Smooth muscle cell (in vitro differentiated cells): Measurements from ENCODE around the gene F8A1. TPM values are rescaled to one million over a fixed set of nuclear protein-coding genes. Genes with fewer than 3 reads are reported as not detected.
"Not testable (repeated sequence)": the region's sequence is repeated elsewhere in the genome, so short reads cannot be mapped to it uniquely, and the experiment has no call there.

Experiments used
- DNase-seq: peaks from one replicate; lab custom pipeline; 2025; ENCODE audit not compliant: unreplicated experiment; lab: John Stamatoyannopoulos, UW
- H2AFZ ChIP-seq: fragments of 200-600 bp; sonication (generic); 2 replicates; pipeline ENCODE4 v1.6.0; 2016; ENCODE audit warnings: antibody characterized with exemption, low read depth, mild to moderate bottlenecking
- H3F3A ChIP-seq: fragments of 200-600 bp; sonication (generic); 2 replicates; pipeline ENCODE4 v1.6.0; 2017; ENCODE audit warnings: antibody characterized with exemption, low read depth
- H3K27ac ChIP-seq: fragments of 200-600 bp; sonication (generic); 2 replicates; pipeline ENCODE4 v1.5.1; 2016; ENCODE audit warnings: low read depth, mild to moderate bottlenecking
- H3K27me3 ChIP-seq: fragments of 200-600 bp; sonication (generic); 2 replicates; pipeline ENCODE4 v1.6.1; 2016; ENCODE audit warnings: low read depth, mild to moderate bottlenecking
- H3K36me3 ChIP-seq: fragments of 200-600 bp; sonication (generic); 2 replicates; pipeline ENCODE4 v1.5.1; 2016; ENCODE audit warnings: low read depth
- H3K4me1 ChIP-seq: fragments of 200-600 bp; sonication (generic); 2 replicates; pipeline ENCODE4 v1.5.1; 2016; ENCODE audit warnings: low read depth
- H3K4me2 ChIP-seq: fragments of 200-600 bp; sonication (generic); 2 replicates; pipeline ENCODE4 v1.6.0; 2016; ENCODE audit warnings: mild to moderate bottlenecking
- H3K4me3 ChIP-seq: fragments of 200-600 bp; sonication (generic); 2 replicates; pipeline ENCODE4 v1.5.1; 2016; ENCODE audit warnings: mild to moderate bottlenecking
- H3K79me2 ChIP-seq: fragments of 200-600 bp; sonication (generic); 2 replicates; pipeline ENCODE4 v1.6.0; 2016; ENCODE audit warnings: low read depth, mild to moderate bottlenecking
- H3K9ac ChIP-seq: fragments of 200-600 bp; sonication (generic); 2 replicates; pipeline ENCODE4 v1.6.0; 2016; ENCODE audit warnings: low read depth
- H3K9me3 ChIP-seq: fragments of 200-600 bp; sonication (generic); replicated peaks from 2 replicates; pipeline ENCODE4 v1.5.1; 2016; ENCODE audit warnings: low read depth
- H4K20me1 ChIP-seq: fragments of 200-600 bp; sonication (generic); 2 replicates; pipeline ENCODE4 v1.6.0; 2016; ENCODE audit warnings: low read depth
- WGBS: methylation state at CpG from one replicate; pipeline ENCODE4 v1.1.7; 2016; ENCODE audit warnings: low lambda C conversion rate; 5-methylcytosine and 5-hydroxymethylcytosine counted together
- polyA plus RNA-seq: library from polyadenylated mRNA; unstranded; fragments of >200 nt; fragmentation: Nextera tagmentation; extraction: Ambion mirVana; gene quantifications from 2 replicates; pipeline ENCODE4 v1.2.1, GENCODE V29; 2016
- total RNA-seq: library from RNA; depleted of rRNA; stranded (reverse); fragments of >200 nt; gene quantifications from 2 replicates; pipeline ENCODE4 v1.2.3, GENCODE V29; 2014
- TF ChIP-seq, protein P1 (sequence below): fragments of 200-600 bp; sonication (generic); IDR thresholded peaks from 2 replicates; pipeline ENCODE4 v1.5.1; 2017; ENCODE audit warnings: borderline replicate concordance, mild to moderate bottlenecking, antibody characterized with exemption; ENCODE audit not compliant: insufficient read depth, poor library complexity, severe bottlenecking

Gene F8A1
- total and polyA plus RNA-seq, 2 experiments from 2014 or later, result 7.5 to 38.2 TPM

DNA sequence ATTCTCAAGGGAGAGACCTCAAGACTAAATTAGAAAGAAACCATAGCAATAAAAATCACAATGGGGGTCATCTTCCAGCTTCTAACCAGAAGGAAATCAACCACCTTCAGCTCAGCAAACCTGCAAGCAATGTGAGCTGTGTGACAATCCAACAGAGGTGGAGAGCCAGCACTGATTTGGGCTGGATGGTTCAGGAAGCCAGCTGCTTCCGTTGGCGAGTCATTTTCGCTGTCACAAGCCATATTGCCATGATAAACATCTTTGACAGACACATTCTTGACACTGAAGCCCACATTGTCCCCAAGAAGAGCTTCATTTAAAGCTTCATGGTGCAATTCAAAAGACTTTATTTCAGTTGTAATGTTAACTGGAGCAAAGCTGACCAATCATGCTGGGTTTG is 22.7 kb downstream of the F8A1 start:
- no peak overlapping the region for H3K9ac ChIP-seq
- H3K4me2 ChIP-seq, result no peak overlapping the region
- no peaks in the 10 kb centered on the region for H4K20me1 ChIP-seq
- 79% methylated on average over 3 of the region's 3 CpGs for WGBS
- TF ChIP-seq, protein P1, sequence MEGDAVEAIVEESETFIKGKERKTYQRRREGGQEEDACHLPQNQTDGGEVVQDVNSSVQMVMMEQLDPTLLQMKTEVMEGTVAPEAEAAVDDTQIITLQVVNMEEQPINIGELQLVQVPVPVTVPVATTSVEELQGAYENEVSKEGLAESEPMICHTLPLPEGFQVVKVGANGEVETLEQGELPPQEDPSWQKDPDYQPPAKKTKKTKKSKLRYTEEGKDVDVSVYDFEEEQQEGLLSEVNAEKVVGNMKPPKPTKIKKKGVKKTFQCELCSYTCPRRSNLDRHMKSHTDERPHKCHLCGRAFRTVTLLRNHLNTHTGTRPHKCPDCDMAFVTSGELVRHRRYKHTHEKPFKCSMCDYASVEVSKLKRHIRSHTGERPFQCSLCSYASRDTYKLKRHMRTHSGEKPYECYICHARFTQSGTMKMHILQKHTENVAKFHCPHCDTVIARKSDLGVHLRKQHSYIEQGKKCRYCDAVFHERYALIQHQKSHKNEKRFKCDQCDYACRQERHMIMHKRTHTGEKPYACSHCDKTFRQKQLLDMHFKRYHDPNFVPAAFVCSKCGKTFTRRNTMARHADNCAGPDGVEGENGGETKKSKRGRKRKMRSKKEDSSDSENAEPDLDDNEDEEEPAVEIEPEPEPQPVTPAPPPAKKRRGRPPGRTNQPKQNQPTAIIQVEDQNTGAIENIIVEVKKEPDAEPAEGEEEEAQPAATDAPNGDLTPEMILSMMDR, result no peak
- no peaks in the 10 kb centered on the region for H3K79me2 ChIP-seq
- H3K4me1 ChIP-seq, result no peaks in the 10 kb centered on the region
- H3K36me3 ChIP-seq, result no peaks in the 10 kb centered on the region
- H2AFZ ChIP-seq, result no peak overlapping the region
- no peak for DNase-seq
- no peak overlapping the region for H3K27ac ChIP-seq
- no peaks in the 10 kb centered on the region for H3F3A ChIP-seq
- no peak overlapping the region for H3K4me3 ChIP-seq
- no peaks in the 10 kb centered on the region for H3K9me3 ChIP-seq
- no peaks in the 10 kb centered on the region for H3K27me3 ChIP-seq

DNA sequence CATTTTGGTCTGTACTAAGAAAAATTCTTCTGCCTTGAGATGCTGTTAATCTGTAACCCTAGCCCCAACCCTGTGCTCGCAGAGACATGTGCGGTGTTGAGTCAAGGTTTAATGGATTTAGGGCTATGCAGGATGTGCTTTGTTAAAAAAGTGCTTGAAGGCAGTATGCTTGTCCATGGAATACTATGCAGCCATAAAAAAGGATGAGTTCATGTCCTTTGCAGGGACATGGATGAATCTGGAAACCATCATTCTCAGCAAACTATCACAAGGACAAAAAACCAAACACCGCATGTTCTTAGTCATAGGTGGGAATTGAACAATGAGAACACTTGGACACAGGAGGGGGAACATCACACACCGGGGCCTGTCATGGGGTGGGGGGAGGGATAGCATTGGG is 23.9 kb downstream of the F8A1 start:
- H3K27me3 ChIP-seq, H2AFZ ChIP-seq, H3K9ac ChIP-seq, H3K79me2 ChIP-seq, H3K4me2 ChIP-seq, H3K4me1 ChIP-seq, H3F3A ChIP-seq, H4K20me1 ChIP-seq, H3K9me3 ChIP-seq, H3K36me3 ChIP-seq, H3K4me3 ChIP-seq, H3K27ac ChIP-seq, DNase-seq: not testable (repeated sequence)
- 92% methylated on average over 4 of the region's 4 CpGs for WGBS

DNA sequence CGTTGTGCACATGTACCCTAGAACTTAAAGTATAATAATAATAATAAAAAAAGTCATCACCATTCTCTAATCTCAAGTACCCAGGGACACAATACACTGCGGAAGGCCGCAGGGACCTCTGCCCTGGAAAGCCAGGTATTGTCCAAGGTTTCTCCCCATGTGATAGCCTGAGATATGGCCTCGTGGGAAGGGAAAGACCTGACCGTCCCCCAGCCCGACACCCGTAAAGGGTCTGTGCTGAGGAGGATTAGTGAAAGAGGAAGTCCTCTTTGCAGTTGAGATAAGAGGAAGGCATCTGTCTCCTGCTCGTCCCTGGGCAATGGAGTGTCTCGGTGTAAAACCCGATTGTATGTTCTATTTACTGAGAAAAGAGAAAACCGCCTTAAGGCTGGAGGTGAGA is 24.4 kb downstream of the F8A1 start:
- WGBS, result 82% methylated on average over 11 of the region's 11 CpGs
- not testable (repeated sequence) for H4K20me1 ChIP-seq, DNase-seq, H3F3A ChIP-seq, H3K27ac ChIP-seq, H3K27me3 ChIP-seq, H3K9ac ChIP-seq, H3K9me3 ChIP-seq, H3K4me2 ChIP-seq, H3K79me2 ChIP-seq, H2AFZ ChIP-seq, H3K4me3 ChIP-seq, H3K36me3 ChIP-seq, H3K4me1 ChIP-seq

DNA sequence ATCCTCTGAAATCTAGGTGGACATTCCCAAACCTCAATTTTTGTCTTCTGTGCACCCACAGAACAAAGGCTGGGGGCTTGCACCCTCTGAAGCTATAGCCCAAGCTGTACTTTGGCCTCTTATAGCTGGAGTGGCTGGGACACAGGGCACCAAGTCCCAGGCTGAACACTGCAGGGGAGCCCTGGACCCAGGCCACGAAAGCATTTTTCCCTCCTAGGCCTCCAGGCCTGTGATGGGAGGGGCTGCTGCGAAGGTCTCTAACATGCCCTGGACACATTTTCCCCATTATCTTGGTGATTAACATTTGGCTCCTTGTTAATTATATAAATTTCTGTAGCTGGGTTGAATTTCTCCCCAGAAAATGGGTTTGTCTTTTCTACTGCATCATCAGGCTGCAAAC is 27.9 kb downstream of the F8A1 start:
- TF ChIP-seq, protein P1, result no peak
- no peak overlapping the region for H3K4me3 ChIP-seq
- H4K20me1 ChIP-seq, result no peaks in the 10 kb centered on the region
- 61% methylated on average over 2 of the region's 2 CpGs for WGBS
- no peak for DNase-seq
- no peaks in the 10 kb centered on the region for H3K27me3 ChIP-seq
- no peaks in the 10 kb centered on the region for H3K4me1 ChIP-seq
- no peaks in the 10 kb centered on the region for H3K79me2 ChIP-seq
- H3K9ac ChIP-seq, result no peak overlapping the region
- no peak overlapping the region for H2AFZ ChIP-seq
- no peaks in the 10 kb centered on the region for H3K9me3 ChIP-seq
- no peak overlapping the region for H3K4me2 ChIP-seq
- no peak overlapping the region for H3K27ac ChIP-seq
- no peaks in the 10 kb centered on the region for H3F3A ChIP-seq
- no peaks in the 10 kb centered on the region for H3K36me3 ChIP-seq

DNA sequence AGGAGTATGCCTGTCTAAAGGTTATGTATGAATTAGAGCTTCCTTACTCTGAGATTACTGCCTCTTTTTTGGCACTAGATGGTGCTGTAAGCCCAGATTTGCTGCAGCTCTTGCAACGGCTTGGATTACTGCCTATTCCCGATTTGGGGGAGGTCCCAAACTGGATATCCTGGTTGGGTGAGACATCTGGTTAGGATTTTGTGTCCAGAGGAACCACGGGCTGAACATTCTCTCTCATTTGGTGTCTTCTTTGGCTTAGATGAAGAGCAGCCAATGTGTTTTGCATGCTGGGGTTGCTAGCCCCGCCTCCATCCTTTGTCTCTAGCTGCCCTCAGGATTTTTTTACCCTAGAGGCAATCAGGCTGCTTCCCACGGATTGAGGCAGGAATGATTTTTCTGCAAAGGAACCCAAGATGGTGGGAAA is 31.9 kb downstream of the F8A1 start:
- H3K27me3 ChIP-seq, result no peaks in the 10 kb centered on the region
- no peaks in the 10 kb centered on the region for H3K79me2 ChIP-seq
- peak overlapping the region; percentile 66 for H3K4me2 ChIP-seq
- H4K20me1 ChIP-seq, result no peaks in the 10 kb centered on the region
- H3K9me3 ChIP-seq, result no peaks in the 10 kb centered on the region
- WGBS, result 24% methylated on average over 5 of the region's 5 CpGs
- H3K36me3 ChIP-seq, result no peaks in the 10 kb centered on the region
- peak overlapping the region; percentile 65 for H2AFZ ChIP-seq
- H3K27ac ChIP-seq, result no peak overlapping the region
- no peaks in the 10 kb centered on the region for H3F3A ChIP-seq
- H3K4me1 ChIP-seq, result no peaks in the 10 kb centered on the region
- peak overlapping the region; percentile 41 for H3K4me3 ChIP-seq
- TF ChIP-seq, protein P1, result peak; percentile 60
- H3K9ac ChIP-seq, result no peak overlapping the region
- DNase-seq, result no peak

DNA sequence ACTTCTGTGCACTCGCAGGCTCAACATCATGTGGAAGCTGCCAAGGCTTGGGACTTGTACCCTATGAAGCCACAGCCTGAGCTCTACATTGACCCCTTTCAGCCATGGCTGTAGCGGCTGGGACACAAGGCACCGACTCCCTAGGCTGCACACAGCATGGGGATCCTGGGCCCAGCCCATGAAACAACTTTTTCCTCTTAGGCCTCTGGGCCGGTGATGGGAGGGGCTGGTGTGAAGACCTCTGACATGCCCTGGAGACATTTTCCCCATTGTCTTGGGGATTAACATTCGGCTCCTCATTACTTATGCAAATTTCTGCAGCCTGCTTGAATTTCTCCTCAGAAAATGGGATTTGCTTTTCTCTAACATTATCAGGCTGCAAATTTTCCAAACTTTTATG is 38.6 kb downstream of the F8A1 start:
- H3K4me3 ChIP-seq, H3K4me1 ChIP-seq, H3K27me3 ChIP-seq, H4K20me1 ChIP-seq, H3K4me2 ChIP-seq, H3K36me3 ChIP-seq, H3K79me2 ChIP-seq, H3K9ac ChIP-seq, H2AFZ ChIP-seq, H3F3A ChIP-seq, DNase-seq, H3K27ac ChIP-seq, H3K9me3 ChIP-seq: not testable (repeated sequence)
- WGBS, result 74% methylated on average over 5 of the region's 5 CpGs
